ENCODE data around the gene KCNIP4.

The KCNIP4 gene

DNA sequence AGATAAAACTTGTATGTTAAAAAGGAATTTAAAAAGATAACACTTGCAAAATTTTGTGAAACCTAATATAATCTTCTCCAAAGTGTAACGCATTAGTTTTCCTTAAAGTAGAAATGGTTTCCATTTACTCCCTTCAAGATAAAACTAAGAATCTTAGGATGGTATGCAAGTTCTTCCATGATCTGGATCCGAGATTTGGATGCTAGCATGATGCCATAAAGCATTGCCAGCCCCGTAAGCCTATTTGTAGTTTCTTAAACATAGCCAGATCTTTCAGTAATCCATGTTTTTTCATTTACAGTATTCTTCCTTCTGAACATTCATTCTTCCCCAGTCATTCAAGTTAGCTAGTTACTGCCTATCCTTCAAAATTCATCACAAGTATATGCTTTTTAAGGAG lies 572.4 kb downstream of the KCNIP4 start:
- Histone ChIP-seq H3K27me3 (ENCODE audit: insufficient read depth, poor library complexity, severe bottlenecking) (no peaks in the 10 kb centered on the region), H3K27ac (replicated peaks) (no peak overlapping the region), H3K4me3 (replicated peaks; ENCODE audit: insufficient read depth, low read length) (no peak overlapping the region)
- DNase-seq (ENCODE audit: low read depth in 1 of 2, low spot score in 1 of 2) = no peak
- TF ChIP-seq POLR2AphosphoS5 (IDR thresholded peaks at IDR 0.05; ENCODE audit: low read depth) (no peak), GABPA (IDR thresholded peaks at IDR 0.05; ENCODE audit: low read depth) (no peak)

DNA sequence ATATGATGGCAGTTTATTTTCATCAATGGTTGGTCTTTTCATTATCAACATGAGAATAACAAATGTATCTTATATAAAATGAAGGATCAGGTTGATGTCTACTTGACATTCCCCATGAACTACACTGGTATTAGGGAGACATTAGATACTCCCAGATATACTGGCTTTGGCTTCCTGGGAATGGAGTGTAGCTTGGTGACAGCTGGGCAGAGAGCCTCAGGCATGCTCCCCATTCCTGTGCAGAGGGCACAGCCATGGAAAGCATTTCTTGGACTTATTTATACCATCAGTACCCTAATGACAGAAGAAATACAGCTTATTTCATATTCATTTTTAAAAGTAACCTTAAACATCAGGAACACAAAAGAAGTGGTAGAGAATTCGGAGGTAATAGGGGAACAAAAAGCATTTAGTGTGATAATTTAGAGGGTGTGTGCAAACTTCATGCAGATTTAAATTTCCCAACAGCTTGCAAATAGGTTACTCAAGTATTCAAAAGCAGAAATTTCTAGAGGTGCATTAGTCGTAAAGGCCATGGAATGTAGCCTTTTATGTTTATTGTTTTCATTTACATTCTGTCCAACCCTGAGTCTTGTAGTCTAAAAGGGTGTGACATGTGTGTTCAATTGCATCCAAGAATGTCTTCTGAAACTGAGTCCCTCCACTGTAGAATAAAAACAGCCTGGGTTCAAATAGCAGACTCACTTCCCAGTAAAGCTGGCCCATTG lies 573.8 kb downstream of the KCNIP4 start:
- TF ChIP-seq SPI1 (IDR thresholded peaks at IDR 0.05; ENCODE audit: borderline replicate concordance, low read depth) (no peak), REST (IDR thresholded peaks at IDR 0.05; ENCODE audit: insufficient replicate concordance, low read depth) (no peak), GABPA (IDR thresholded peaks at IDR 0.05; ENCODE audit: low read depth) (no peak), POLR2AphosphoS5 (IDR thresholded peaks at IDR 0.05; ENCODE audit: low read depth) (no peak)
- TF ChIP-seq, protein P1, sequence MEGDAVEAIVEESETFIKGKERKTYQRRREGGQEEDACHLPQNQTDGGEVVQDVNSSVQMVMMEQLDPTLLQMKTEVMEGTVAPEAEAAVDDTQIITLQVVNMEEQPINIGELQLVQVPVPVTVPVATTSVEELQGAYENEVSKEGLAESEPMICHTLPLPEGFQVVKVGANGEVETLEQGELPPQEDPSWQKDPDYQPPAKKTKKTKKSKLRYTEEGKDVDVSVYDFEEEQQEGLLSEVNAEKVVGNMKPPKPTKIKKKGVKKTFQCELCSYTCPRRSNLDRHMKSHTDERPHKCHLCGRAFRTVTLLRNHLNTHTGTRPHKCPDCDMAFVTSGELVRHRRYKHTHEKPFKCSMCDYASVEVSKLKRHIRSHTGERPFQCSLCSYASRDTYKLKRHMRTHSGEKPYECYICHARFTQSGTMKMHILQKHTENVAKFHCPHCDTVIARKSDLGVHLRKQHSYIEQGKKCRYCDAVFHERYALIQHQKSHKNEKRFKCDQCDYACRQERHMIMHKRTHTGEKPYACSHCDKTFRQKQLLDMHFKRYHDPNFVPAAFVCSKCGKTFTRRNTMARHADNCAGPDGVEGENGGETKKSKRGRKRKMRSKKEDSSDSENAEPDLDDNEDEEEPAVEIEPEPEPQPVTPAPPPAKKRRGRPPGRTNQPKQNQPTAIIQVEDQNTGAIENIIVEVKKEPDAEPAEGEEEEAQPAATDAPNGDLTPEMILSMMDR (IDR thresholded peaks at IDR 0.05; ENCODE audit: insufficient read depth, low read length) = no peak
- no peak for DNase-seq (ENCODE audit: low read depth in 1 of 2, low spot score in 1 of 2)
- Histone ChIP-seq H3K27me3 (ENCODE audit: insufficient read depth, poor library complexity, severe bottlenecking) (no peaks in the 10 kb centered on the region), H3K4me3 (replicated peaks; ENCODE audit: insufficient read depth, low read length) (no peak overlapping the region), H3K27ac (replicated peaks) (no peak overlapping the region)

DNA sequence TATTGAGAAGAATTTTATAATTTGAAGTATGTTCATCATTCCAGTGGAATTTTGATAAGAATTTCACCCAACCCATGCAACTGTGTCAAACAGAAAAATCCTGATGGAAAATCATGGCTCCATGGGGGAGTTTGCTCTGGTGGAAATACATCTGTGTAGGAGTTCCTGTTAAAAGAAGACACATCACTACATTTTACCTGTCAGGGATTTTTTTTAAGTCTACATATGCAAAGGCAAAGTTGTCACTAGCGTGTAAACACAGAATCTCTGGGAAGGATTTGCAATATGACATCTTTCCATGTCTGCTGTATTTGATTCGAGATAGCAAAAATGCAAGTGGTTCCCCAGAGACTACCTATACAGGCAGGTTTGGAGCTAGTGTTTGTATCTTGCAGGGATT lies 581.0 kb downstream of the KCNIP4 start:
- Histone ChIP-seq H3K27me3 (ENCODE audit: insufficient read depth, poor library complexity, severe bottlenecking) (no peaks in the 10 kb centered on the region), H3K27ac (replicated peaks) (no peak overlapping the region), H3K4me3 (replicated peaks; ENCODE audit: insufficient read depth, low read length) (no peak overlapping the region)
- TF ChIP-seq GABPA (IDR thresholded peaks at IDR 0.05; ENCODE audit: low read depth) (no peak), POLR2AphosphoS5 (IDR thresholded peaks at IDR 0.05; ENCODE audit: low read depth) (no peak), SPI1 (IDR thresholded peaks at IDR 0.05; ENCODE audit: borderline replicate concordance, low read depth) (no peak), REST (IDR thresholded peaks at IDR 0.05; ENCODE audit: insufficient replicate concordance, low read depth) (no peak)
- TF ChIP-seq, protein P1 (IDR thresholded peaks at IDR 0.05; ENCODE audit: insufficient read depth, low read length) = no peak
- no peak for DNase-seq (ENCODE audit: low read depth in 1 of 2, low spot score in 1 of 2)

DNA sequence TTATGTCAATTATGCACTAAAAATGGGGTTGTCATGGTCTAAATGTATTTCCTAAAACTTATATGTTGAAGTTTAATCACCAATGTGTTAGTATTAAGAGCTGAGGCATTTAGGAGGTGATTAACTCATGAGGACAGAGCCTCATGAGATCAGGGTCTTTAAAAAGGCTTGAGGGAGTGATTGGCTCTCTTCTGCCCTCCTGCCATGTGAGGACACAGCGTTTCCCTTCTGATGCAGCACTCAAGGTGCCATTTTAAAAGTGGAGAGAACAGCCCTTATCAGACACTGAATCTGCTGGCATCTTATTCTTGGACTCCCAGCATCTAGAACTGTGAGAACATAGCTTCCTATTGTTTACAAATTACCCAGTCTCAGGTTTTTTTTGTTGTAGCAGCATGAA lies 581.7 kb downstream of the KCNIP4 start:
- Histone ChIP-seq H3K27ac (replicated peaks) (no peak overlapping the region), H3K27me3 (ENCODE audit: insufficient read depth, poor library complexity, severe bottlenecking) (no peaks in the 10 kb centered on the region), H3K4me3 (replicated peaks; ENCODE audit: insufficient read depth, low read length) (no peak overlapping the region)
- TF ChIP-seq SPI1 (IDR thresholded peaks at IDR 0.05; ENCODE audit: borderline replicate concordance, low read depth) (no peak), GABPA (IDR thresholded peaks at IDR 0.05; ENCODE audit: low read depth) (no peak), POLR2AphosphoS5 (IDR thresholded peaks at IDR 0.05; ENCODE audit: low read depth) (no peak), REST (IDR thresholded peaks at IDR 0.05; ENCODE audit: insufficient replicate concordance, low read depth) (no peak)
- TF ChIP-seq, protein P1 (IDR thresholded peaks at IDR 0.05; ENCODE audit: insufficient read depth, low read length) = no peak
- no peak for DNase-seq (ENCODE audit: low read depth in 1 of 2, low spot score in 1 of 2)

Data from HL-60 (cell line).